HCT116 (cell line): ENCODE measurements around the gene CTIF. TPM values are rescaled to one million over a fixed set of nuclear protein-coding genes. Genes with fewer than 3 reads are reported as not detected.

Experiments used
- ATAC-seq: fragments of 200-7000 bp; cut with Tn5 transposase; 2 replicates; pipeline ENCODE4 v1.9.1; 2020; ENCODE audit warnings: mild to moderate bottlenecking, moderate library complexity
- BruUV-seq: library from RNA; stranded (reverse); fragments of 400-500 nt; replicated peaks from 2 replicates; lab custom pipeline; 2021; lab: Mats Ljungman, UMichigan
- CTCF ChIA-PET: fragments of 300-600 bp; sonication (Branson Sonifier 250); formaldehyde crosslinking; loops from one replicate; lab custom pipeline; 2021; ENCODE audit warnings: antibody characterized with exemption; lab: Charles Lee
- POLR2A ChIA-PET: fragments of 300-600, 350-600 bp; sonication (Branson Sonifier 250); formaldehyde crosslinking; loops from one replicate; lab custom pipeline; 2021; ENCODE audit warnings: antibody characterized with exemption; lab: Charles Lee
- RAD21 ChIA-PET, 2 experiments: fragments of 300-600 bp; sonication (Branson Sonifier 250); formaldehyde crosslinking; loops; one replicate each; lab custom pipeline; 2023; ENCODE audit warnings: low total read pairs in 2 of 2; ENCODE audit not compliant: uncharacterized antibody in 2 of 2, unreplicated experiment in 2 of 2, low non-redundant PET in 1 of 2; lab: Charles Lee
- DNase-seq: peaks from one replicate; pipeline ENCODE4 v3.0.0-alpha.2; 2010; ENCODE audit warnings: low read depth, low spot score
- H2AFZ ChIP-seq: fragments of 200-600 bp; shearing (Covaris generic), sonication (generic); 2 replicates; pipeline ENCODE4 v1.6.1; 2017; ENCODE audit warnings: low read depth, mixed run types, mixed read lengths, antibody characterized with exemption, low read length; ENCODE audit not compliant: poor library complexity, severe bottlenecking
- H3K27ac ChIP-seq: 2 replicates; pipeline ENCODE4 v1.5.1; 2012; ENCODE audit warnings: low read depth, low read length
- H3K27me3 ChIP-seq: fragments of 200-600 bp; sonication (generic); 2 replicates; pipeline ENCODE4 v1.6.1; 2016; ENCODE audit warnings: mixed run types, low read length, mixed read lengths; ENCODE audit not compliant: insufficient read depth
- H3K36me3 ChIP-seq, 2 experiments: fragments of 200-500 bp in 1 of 2; fragments of 200-600 bp in 1 of 2; sonication (Bioruptor generic) in 1 of 2; sonication (generic) in 1 of 2; 2 replicates each; pipeline versions ENCODE4 v1.5.1 to v1.6.1; 2014 to 2016; ENCODE audit warnings: low read length in 2 of 2, inconsistent platforms in 1 of 2, mixed read lengths in 1 of 2, mixed run types in 1 of 2; ENCODE audit not compliant: insufficient read depth in 2 of 2, control insufficient read depth in 1 of 2
- H3K4me1 ChIP-seq, 2 experiments: fragments of 200-600 bp in 1 of 2; sonication (generic) in 1 of 2; 2 replicates each; pipeline versions ENCODE4 v1.5.1 to v1.6.1; 2012 to 2017; ENCODE audit warnings: low read length in 2 of 2, inconsistent platforms in 1 of 2, mild to moderate bottlenecking in 1 of 2, mixed read lengths in 1 of 2, mixed run types in 1 of 2, moderate library complexity in 1 of 2; ENCODE audit not compliant: insufficient read depth in 2 of 2, control insufficient read depth in 1 of 2
- H3K4me2 ChIP-seq: fragments of 200-600 bp; sonication (generic); 2 replicates; pipeline ENCODE4 v1.6.1; 2017; ENCODE audit warnings: mixed run types, low read length, mixed read lengths
- H3K4me3 ChIP-seq, 2 experiments: fragments of 200-600 bp in 1 of 2; sonication (generic) in 1 of 2; replicated peaks in 1 of 2; 2 replicates each; pipeline ENCODE4 v1.5.1; 2011 to 2016; ENCODE audit warnings: low read length in 2 of 2, control low read depth in 1 of 2, low read depth in 1 of 2, mild to moderate bottlenecking in 1 of 2, mixed read lengths in 1 of 2, mixed run types in 1 of 2
- H3K79me2 ChIP-seq: fragments of 200-600 bp; sonication (generic); 2 replicates; pipeline ENCODE4 v1.6.1; 2017; ENCODE audit warnings: mild to moderate bottlenecking, mixed run types, low read length, moderate library complexity, mixed read lengths; ENCODE audit not compliant: insufficient read depth
- H3K9ac ChIP-seq: fragments of 200-600 bp; sonication (generic); 2 replicates; pipeline ENCODE4 v1.6.1; 2016; ENCODE audit warnings: low read length, mixed read lengths
- H3K9me2 ChIP-seq: fragments of 200-600 bp; sonication (generic), shearing (Covaris generic); 2 replicates; pipeline ENCODE4 v1.6.1; 2017; ENCODE audit warnings: mixed run types, mild to moderate bottlenecking, moderate library complexity; ENCODE audit not compliant: insufficient read depth
- H3K9me3 ChIP-seq, 2 experiments: fragments of 200-500 bp in 1 of 2; fragments of 200-600 bp in 1 of 2; sonication (Bioruptor generic) in 1 of 2; sonication (generic) in 1 of 2; 2 replicates each; pipeline ENCODE4 v1.6.1; 2014 to 2017; ENCODE audit warnings: low read length in 2 of 2, mixed read lengths in 2 of 2, inconsistent platforms in 1 of 2, low read depth in 1 of 2, mild to moderate bottlenecking in 1 of 2, mixed run types in 1 of 2, moderate library complexity in 1 of 2; ENCODE audit not compliant: control insufficient read depth in 1 of 2, insufficient read depth in 1 of 2
- H4K20me1 ChIP-seq: fragments of 200-600 bp; sonication (generic), shearing (Covaris generic); 2 replicates; pipeline ENCODE4 v1.6.1; 2017; ENCODE audit warnings: mixed run types, mild to moderate bottlenecking, moderate library complexity; ENCODE audit not compliant: insufficient read depth
- ATF3 ChIP-seq: IDR thresholded peaks from 2 replicates; pipeline ENCODE4 v1.6.1; 2012
- CBX3 ChIP-seq: IDR thresholded peaks from 2 replicates; pipeline ENCODE4 v1.6.1; 2012; ENCODE audit warnings: low read depth
- CEBPB ChIP-seq: IDR thresholded peaks from 2 replicates; pipeline ENCODE4 v1.6.1; 2012; ENCODE audit warnings: low read depth
- EGR1 ChIP-seq: IDR thresholded peaks from 2 replicates; pipeline ENCODE4 v1.6.1; 2012; ENCODE audit warnings: low read depth
- ELF1 ChIP-seq: IDR thresholded peaks from 2 replicates; pipeline ENCODE4 v1.6.1; 2012; ENCODE audit warnings: low read depth, borderline replicate concordance
- EZH2 ChIP-seq: fragments of 200-600 bp; sonication (generic); IDR thresholded peaks from 2 replicates; pipeline ENCODE4 v1.6.1; 2017; ENCODE audit warnings: antibody characterized with exemption, mixed run types
- EZH2phosphoT487 ChIP-seq: fragments of 200-600 bp; IDR thresholded peaks from 2 replicates; pipeline ENCODE4 v1.6.1; 2018; ENCODE audit warnings: antibody characterized with exemption, borderline replicate concordance
- FOSL1 ChIP-seq: IDR thresholded peaks from 2 replicates; pipeline ENCODE4 v1.6.1; 2012; ENCODE audit warnings: low read depth
- JUND ChIP-seq: IDR thresholded peaks from 2 replicates; pipeline ENCODE4 v1.6.1; 2012
- MAX ChIP-seq: IDR thresholded peaks from 2 replicates; pipeline ENCODE4 v1.6.1; 2012
- POLR2AphosphoS5 ChIP-seq: IDR thresholded peaks from 2 replicates; pipeline ENCODE4 v1.6.1; 2011; ENCODE audit warnings: mild to moderate bottlenecking, low read depth, low read length, moderate library complexity
- RAD21 ChIP-seq: IDR thresholded peaks from 2 replicates; pipeline ENCODE4 v1.6.1; 2012; ENCODE audit warnings: low read depth, mild to moderate bottlenecking
- SIN3A ChIP-seq: IDR thresholded peaks from 2 replicates; pipeline ENCODE4 v1.6.1; 2012; ENCODE audit warnings: low read depth
- SP1 ChIP-seq: IDR thresholded peaks from 2 replicates; pipeline ENCODE4 v1.6.1; 2012; ENCODE audit warnings: low read depth
- SRF ChIP-seq: IDR thresholded peaks from 2 replicates; pipeline ENCODE4 v1.6.1; 2012; ENCODE audit warnings: low read depth
- TCF7L2 ChIP-seq: IDR thresholded peaks from 2 replicates; pipeline ENCODE4 v1.7.0; 2011; ENCODE audit warnings: borderline replicate concordance, inconsistent platforms; ENCODE audit not compliant: insufficient read depth, insufficient read length; ENCODE audit errors: extremely low read depth
- YY1 ChIP-seq: IDR thresholded peaks from 2 replicates; pipeline ENCODE4 v1.6.1; 2011; ENCODE audit warnings: low read length, low read depth, moderate library complexity, mild to moderate bottlenecking; ENCODE audit not compliant: insufficient replicate concordance; ENCODE audit errors: extremely low read depth
- ZFX ChIP-seq: fragments of 450-650 bp; IDR thresholded peaks from 2 replicates; pipeline ENCODE4 v1.6.1; 2017
- ZNF274 ChIP-seq: fragments of 200-500 bp; sonication (Bioruptor generic); IDR thresholded peaks from 2 replicates; pipeline ENCODE4 v1.6.1; 2014; ENCODE audit warnings: mild to moderate bottlenecking, low read depth, low read length, inconsistent platforms
- intact Hi-C: fragments of 100-400 bp; cut with micrococcal nuclease; formaldehyde crosslinking; loops from 2 replicates; pipeline ENCODE4 v1.10.0; 2022
- total RNA-seq: library from RNA; stranded (reverse); gene quantifications from one replicate; pipeline ENCODE4 v1.2.1, GENCODE V29; 2021; ENCODE audit not compliant: unreplicated experiment

The CTIF gene
- total RNA-seq, 1 experiment from 2014 or later, result 19.7 TPM

- BruUV-seq, result no TSS peak
Measured at GRCh38 chr18:48750485-48751175, 211.8 kb downstream of the CTIF start.

GRCh38 chr18:48751727-48752468 is 213.1 kb downstream of the CTIF start:
- Histone ChIP-seq H3K4me3 (no peak overlapping the region), H2AFZ (no peak overlapping the region), H3K9me2 (no peaks in the 10 kb centered on the region), H3K9ac (no peak overlapping the region), H4K20me1 (no peaks in the 10 kb centered on the region), H3K4me2 (no peak overlapping the region), H3K9me3 (no peaks in the 10 kb centered on the region), H3K79me2 (no peaks in the 10 kb centered on the region), H3K27me3 (no peaks in the 10 kb centered on the region), H3K36me3 (no peaks in the 10 kb centered on the region), H3K4me1 (no peaks in the 10 kb centered on the region), H3K27ac (no peak overlapping the region)
- ChIA-PET POLR2A (no interaction called here), CTCF (no interaction called here), RAD21 (no interaction called here)
- intact Hi-C loops, result no loop called here
- no TSS peak for BruUV-seq
- ATAC-seq (no peak), DNase-seq (no peak)
- no peak for TF ChIP-seq EZH2
- no peak for TF ChIP-seq EGR1
- TF ChIP-seq ZFX, result no peak
- no peak for TF ChIP-seq ELF1
- TF ChIP-seq FOSL1, result no peak
- no peak for TF ChIP-seq ZNF274
- TF ChIP-seq TCF7L2, result no peak
- TF ChIP-seq SP1, result no peak
- TF ChIP-seq POLR2AphosphoS5, result no peak
- TF ChIP-seq EZH2phosphoT487, result no peak
- TF ChIP-seq CEBPB, result no peak
- TF ChIP-seq YY1, result no peak
- TF ChIP-seq MAX, result no peak
- no peak for TF ChIP-seq SRF
- TF ChIP-seq ATF3, result no peak
- no peak for TF ChIP-seq SIN3A
- TF ChIP-seq CBX3, result no peak
- TF ChIP-seq JUND, result no peak

More at GRCh38 chr18:48750485-48751175, 211.8 kb downstream of the CTIF start:
- no peaks in the 10 kb centered on the region for H3K9me3 ChIP-seq
- H3K4me1 ChIP-seq, result no peaks in the 10 kb centered on the region
- no peaks in the 10 kb centered on the region for H3K79me2 ChIP-seq
- no peak overlapping the region for H2AFZ ChIP-seq
- TF ChIP-seq JUND, result no peak
- TF ChIP-seq SRF, result no peak
- no peak for TF ChIP-seq EZH2phosphoT487
- no peak for TF ChIP-seq SP1
- no peak for TF ChIP-seq EGR1
- no peak for TF ChIP-seq RAD21
- no peaks in the 10 kb centered on the region for H3K9me2 ChIP-seq
- no peak overlapping the region for H3K4me3 ChIP-seq
- no peak overlapping the region for H3K4me2 ChIP-seq
- ChIA-PET CTCF (no interaction called here), RAD21 (no interaction called here), POLR2A (no interaction called here)
- ATAC-seq (no peak), DNase-seq (no peak)
- H3K9ac ChIP-seq, result no peak overlapping the region
- no peak overlapping the region for H3K27ac ChIP-seq
- H3K36me3 ChIP-seq, result no peaks in the 10 kb centered on the region
- H3K27me3 ChIP-seq, result no peaks in the 10 kb centered on the region
- no peaks in the 10 kb centered on the region for H4K20me1 ChIP-seq
- intact Hi-C loops, result no loop called here
